Activated T-helper 2 cell treated with anti-CD3 and anti-CD28 coated beads, Interferon-gamma antibody, Interleukin-2, Interleukin-4, amounts not matched to agents 10 μg/mL and 5 μg/mL and 100 μg/mL, durations not matched to agents 14 hours and 24 hours and 36 hours (primary cell): ENCODE results near the gene MTG2. TPM values are rescaled to one million over a fixed set of nuclear protein-coding genes. Genes with fewer than 3 reads are reported as not detected.

Source experiments
- DNase-seq: peaks from one replicate; pipeline ENCODE4 v3.0.0; 2021; ENCODE audit warnings: low spot score
- H3K27ac Mint-ChIP-seq: one replicate; pipeline ENCODE4 v1.8.0; 2021; ENCODE audit warnings: mixed read lengths
- H3K27me3 Mint-ChIP-seq: one replicate; pipeline ENCODE4 v1.8.0; 2021; ENCODE audit warnings: low read depth, mixed read lengths
- H3K36me3 Mint-ChIP-seq: one replicate; pipeline ENCODE4 v1.8.0; 2021; ENCODE audit warnings: low read depth, mixed read lengths
- H3K4me1 Mint-ChIP-seq: one replicate; pipeline ENCODE4 v1.8.0; 2021; ENCODE audit warnings: low read depth, mixed read lengths
- H3K4me3 Mint-ChIP-seq: one replicate; pipeline ENCODE4 v1.8.0; 2021; ENCODE audit warnings: low read depth, mild to moderate bottlenecking, moderate library complexity, mixed read lengths
- H3K9me3 Mint-ChIP-seq: one replicate; pipeline ENCODE4 v1.8.0; 2021; ENCODE audit warnings: mixed read lengths
- intact Hi-C: fragments of 100-400 bp; cut with micrococcal nuclease; formaldehyde crosslinking; loops from one replicate; pipeline ENCODE4 v1.15.1; 2023
- total RNA-seq: library from RNA; stranded (reverse); gene quantifications from 2 replicates; pipeline ENCODE4 v1.2.3, GENCODE V29; 2022

The MTG2 gene
- total RNA-seq, 1 donor from 2014 or later = 40.2 TPM

DNA sequence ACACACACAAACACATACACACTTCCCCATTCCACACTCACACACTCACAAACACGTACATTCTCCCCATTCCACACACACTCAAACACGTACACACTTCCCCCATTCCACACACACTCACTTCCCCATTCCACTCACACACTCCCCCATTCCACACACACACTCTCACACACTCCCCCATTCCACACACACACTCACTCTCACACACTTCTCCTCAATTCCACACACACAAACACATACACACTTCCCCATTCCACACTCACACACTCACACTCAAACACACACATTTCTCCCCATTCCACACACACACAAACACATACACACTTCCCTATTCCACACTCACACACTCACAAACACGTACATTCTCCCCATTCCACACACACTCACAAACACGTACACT, 46.8 kb downstream of the MTG2 start:
- intact Hi-C loops = no loop called here
- H3K27me3 Mint-ChIP-seq = no peaks in the 10 kb centered on the region
- H3K4me1 Mint-ChIP-seq = no peaks in the 10 kb centered on the region
- H3K9me3 Mint-ChIP-seq = no peaks in the 10 kb centered on the region
- DNase-seq = no peak
- H3K27ac Mint-ChIP-seq = no peak overlapping the region
- no peak overlapping the region for H3K4me3 Mint-ChIP-seq
- H3K36me3 Mint-ChIP-seq = no peaks in the 10 kb centered on the region

DNA sequence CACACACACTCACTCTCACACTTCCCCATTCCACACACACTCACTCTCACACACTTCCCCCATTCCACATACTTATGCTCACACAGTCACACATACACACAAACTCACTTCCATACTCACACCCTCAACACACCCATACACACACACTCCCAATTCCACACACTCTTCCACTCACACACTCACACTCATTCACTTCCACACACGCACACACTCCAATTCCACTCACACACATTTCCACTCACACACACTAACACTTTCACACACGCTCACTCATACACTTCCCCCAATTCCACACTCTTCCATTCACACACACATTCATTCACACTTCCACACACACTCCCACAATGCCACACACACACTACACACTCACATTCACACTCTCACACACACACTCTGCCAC, 47.4 kb downstream of the MTG2 start:
- DNase-seq = no peak
- no peak overlapping the region for H3K4me3 Mint-ChIP-seq
- H3K27me3 Mint-ChIP-seq = no peaks in the 10 kb centered on the region
- no peaks in the 10 kb centered on the region for H3K36me3 Mint-ChIP-seq
- intact Hi-C loops = no loop called here
- H3K9me3 Mint-ChIP-seq = no peaks in the 10 kb centered on the region
- no peaks in the 10 kb centered on the region for H3K4me1 Mint-ChIP-seq
- H3K27ac Mint-ChIP-seq = no peak overlapping the region

DNA sequence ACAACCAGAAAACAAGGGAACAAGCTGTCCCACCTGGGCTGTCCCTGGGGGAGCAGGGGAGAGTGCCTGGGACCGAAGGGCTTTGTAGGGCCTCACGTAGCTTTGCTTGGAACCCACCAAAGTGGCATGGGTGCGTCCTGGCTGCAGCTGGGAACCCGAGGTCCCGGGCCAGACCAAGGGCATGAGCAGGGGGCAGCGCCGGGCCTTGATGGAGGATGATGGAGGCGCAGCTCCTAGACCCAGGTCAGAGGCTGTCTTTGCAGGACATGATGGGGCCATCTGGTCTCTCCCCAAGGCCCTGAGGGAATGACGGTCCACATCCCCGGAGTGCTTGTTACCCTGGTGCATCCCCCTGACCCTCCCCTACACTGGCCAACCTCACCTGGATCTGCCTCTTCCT, 47.9 kb downstream of the MTG2 start:
- intact Hi-C loops = no loop called here

DNA sequence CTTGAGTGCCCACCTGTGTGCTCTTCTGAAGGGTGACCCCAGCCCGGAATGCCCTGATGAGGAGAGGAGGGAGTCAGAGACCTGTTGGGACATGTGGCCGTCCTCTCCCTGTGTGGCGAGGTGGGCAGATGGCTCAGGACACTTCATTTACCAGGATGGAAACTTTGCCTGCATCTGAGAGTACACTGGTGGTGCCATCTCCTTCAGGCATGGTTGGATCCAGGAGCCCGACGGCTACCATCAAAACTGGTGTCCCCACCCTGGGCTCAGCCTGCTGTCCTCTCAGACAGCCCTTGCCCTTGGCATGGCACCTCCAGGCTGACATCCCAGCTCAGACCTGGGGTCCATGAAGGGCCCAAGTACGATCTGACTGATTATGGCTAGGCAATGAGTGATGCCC, 48.5 kb downstream of the MTG2 start:
- no peaks in the 10 kb centered on the region for H3K36me3 Mint-ChIP-seq
- DNase-seq = no peak
- intact Hi-C loops = no loop called here
- no peaks in the 10 kb centered on the region for H3K4me1 Mint-ChIP-seq
- no peak overlapping the region for H3K27ac Mint-ChIP-seq
- H3K9me3 Mint-ChIP-seq = no peaks in the 10 kb centered on the region
- no peak overlapping the region for H3K4me3 Mint-ChIP-seq
- H3K27me3 Mint-ChIP-seq = no peaks in the 10 kb centered on the region

More for the DNA sequence above, 47.9 kb downstream of the MTG2 start:
- Mint-ChIP-seq H3K27ac (no peak overlapping the region), H3K9me3 (no peaks in the 10 kb centered on the region), H3K36me3 (no peaks in the 10 kb centered on the region), H3K27me3 (no peaks in the 10 kb centered on the region), H3K4me3 (no peak overlapping the region), H3K4me1 (no peaks in the 10 kb centered on the region)
- no peak for DNase-seq

DNA sequence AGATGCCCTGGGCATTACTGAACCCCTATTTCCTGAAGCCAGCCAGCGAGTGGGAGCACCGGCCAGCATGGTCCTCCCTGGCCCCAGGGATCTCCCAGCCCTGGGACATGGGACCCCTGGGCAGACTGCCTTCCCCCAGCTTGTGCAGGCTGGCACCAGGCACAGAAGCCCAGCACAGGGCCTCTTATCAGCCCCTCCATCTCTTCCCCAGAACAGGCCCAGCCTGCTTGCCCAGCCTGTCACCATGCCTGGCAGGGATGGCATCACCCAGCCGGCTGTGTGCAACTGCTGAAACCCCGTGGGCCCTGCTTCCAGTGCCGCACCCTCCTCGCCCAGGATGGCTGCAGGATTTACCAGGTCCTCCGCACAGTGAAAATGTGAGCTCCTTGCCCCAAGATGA, 49.4 kb downstream of the MTG2 start:
- DNase-seq = no peak
- Mint-ChIP-seq H3K27ac (no peak overlapping the region), H3K9me3 (no peaks in the 10 kb centered on the region), H3K4me3 (no peak overlapping the region), H3K36me3 (no peaks in the 10 kb centered on the region), H3K27me3 (no peaks in the 10 kb centered on the region), H3K4me1 (no peaks in the 10 kb centered on the region)
- intact Hi-C loops = no loop called here

DNA sequence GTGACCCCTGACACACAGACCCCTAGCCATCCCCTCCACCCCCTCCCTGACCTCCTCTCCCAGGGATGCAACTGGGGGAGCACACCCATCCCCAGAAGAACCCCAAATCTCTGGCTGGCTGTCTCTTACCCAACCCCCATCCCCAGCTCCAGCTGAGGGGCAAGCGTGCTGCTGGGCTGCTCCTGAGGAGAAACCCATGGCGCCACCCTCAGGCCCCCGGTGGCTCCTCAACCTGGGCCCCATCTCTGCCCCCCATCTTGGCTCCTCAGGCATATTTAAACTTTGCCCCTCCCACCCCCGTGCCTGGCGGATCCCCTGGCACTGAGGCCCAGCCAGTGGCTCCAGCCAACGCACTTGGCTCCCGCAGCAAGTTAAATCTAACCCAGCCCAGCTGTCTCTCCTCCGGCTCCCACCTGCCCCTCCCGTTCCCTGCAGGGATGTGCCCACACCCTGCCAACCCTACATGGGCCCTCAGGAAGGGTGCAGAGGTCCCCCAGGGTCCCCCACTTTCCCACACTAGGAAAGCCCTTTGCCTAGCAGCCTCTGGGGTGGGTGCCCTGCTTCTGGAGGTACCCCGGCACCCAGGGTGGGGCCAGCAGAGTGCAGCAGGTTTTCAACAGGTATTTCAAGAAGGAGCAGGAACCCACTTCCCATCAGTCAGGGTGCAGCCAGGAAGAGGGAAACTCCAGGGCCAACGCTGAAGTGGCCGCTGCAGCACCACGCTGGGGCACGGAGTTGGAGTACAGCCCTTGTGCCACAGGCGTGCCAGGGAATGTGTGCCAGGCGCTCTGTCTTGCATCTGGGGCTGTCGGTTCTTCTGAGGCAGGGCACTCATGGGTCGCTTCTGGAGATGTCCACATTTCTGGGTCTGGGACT, 50.2 kb downstream of the MTG2 start:
- peaks cover 5% of the 10 kb centered on the region for H3K4me1 Mint-ChIP-seq
- H3K4me3 Mint-ChIP-seq = no peak overlapping the region

DNA sequence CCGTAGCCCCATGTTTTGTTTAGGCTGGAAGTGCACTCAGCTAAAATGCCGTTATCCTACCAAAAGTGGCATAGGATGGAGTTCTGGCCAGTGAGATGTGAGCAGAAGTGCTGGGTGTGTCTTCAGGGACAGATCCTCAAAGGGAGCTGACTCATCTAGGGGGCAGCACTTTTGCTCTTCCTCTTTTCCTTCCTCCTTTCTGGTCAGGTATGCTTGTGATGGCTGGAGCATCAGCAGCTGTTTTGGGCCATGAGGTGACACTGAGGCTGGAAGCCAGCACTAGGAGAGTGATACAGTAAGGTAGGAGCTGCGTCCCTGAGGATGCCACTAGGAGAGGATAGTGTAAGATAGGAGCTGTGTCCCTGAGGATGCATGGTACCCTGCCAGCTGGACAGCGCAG, 50.9 kb downstream of the MTG2 start:
- Mint-ChIP-seq H3K4me3 (no peak overlapping the region), H3K9me3 (no peaks in the 10 kb centered on the region), H3K4me1 (peaks cover 5% of the 10 kb centered on the region), H3K27me3 (no peaks in the 10 kb centered on the region), H3K27ac (no peak overlapping the region), H3K36me3 (no peaks in the 10 kb centered on the region)
- no peak for DNase-seq
- intact Hi-C loops = no loop called here

More for the DNA sequence above, 50.2 kb downstream of the MTG2 start:
- no peaks in the 10 kb centered on the region for H3K27me3 Mint-ChIP-seq
- no peak for DNase-seq
- no peaks in the 10 kb centered on the region for H3K36me3 Mint-ChIP-seq
- intact Hi-C loops = no loop called here
- no peak overlapping the region for H3K27ac Mint-ChIP-seq
- no peaks in the 10 kb centered on the region for H3K9me3 Mint-ChIP-seq

DNA sequence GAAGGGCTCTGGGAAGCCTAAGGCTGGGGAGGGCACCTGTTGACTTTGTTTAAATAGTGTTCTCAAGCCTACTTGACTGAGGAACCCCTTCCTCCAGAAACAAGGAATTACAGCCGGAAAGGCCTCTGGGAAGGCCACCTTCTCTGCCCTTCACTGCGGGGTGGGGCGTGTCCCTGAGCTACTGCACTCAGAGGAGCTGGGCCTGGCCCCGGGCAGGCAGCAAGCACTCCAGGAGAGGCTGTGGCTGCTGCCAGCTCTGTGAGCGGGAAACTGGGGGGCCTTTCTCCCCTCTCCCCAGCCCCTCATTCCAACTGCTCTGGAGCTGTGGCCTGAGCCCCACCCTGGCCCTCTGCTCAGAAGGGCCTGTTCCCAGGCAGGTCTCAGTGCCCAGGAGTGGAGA, 51.5 kb downstream of the MTG2 start:
- DNase-seq = no peak
- Mint-ChIP-seq H3K36me3 (no peaks in the 10 kb centered on the region), H3K4me3 (no peak overlapping the region), H3K27me3 (no peaks in the 10 kb centered on the region), H3K27ac (no peak overlapping the region), H3K4me1 (peaks cover 8% of the 10 kb centered on the region), H3K9me3 (no peaks in the 10 kb centered on the region)
- intact Hi-C loops = no loop called here

DNA sequence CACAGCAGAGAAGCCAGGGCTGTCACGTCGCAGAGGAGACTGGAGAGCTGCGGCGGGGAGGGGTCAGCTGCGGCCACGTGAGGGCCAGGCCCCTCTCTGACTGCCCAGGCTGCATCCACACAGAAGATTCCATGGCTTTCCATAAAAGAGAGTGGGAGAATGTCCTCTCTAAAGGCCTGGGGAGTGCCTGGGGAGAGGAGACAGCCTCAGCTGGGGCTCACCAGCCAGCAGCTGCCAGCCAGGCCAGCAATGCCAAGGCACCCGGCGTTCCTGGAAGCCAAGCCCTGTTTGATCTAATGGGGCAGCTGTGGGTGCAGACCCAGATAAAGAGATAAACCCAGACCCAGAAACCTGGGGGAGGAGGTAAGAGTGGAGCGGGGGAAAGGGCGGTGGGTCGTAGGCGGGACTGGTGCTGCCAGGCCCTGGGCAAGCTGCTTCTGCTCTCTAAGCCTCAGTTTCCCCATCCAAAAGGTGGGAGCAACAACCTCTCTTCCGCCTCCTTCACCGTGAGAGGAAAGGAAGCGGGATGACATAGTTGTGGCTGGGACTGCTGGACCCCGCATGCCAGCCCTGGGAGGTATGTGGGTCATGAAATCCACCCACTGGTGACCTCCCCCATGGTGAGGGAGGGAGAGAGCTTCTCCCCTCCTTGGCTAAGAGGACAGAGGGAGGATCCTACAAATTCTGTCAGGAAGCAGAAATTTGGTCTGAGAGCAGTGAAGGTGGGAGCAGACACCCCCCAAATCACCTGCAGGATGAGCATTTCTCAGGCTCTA, 52.4 kb downstream of the MTG2 start:
- no peaks in the 10 kb centered on the region for H3K9me3 Mint-ChIP-seq
- no peak overlapping the region for H3K27ac Mint-ChIP-seq

DNA sequence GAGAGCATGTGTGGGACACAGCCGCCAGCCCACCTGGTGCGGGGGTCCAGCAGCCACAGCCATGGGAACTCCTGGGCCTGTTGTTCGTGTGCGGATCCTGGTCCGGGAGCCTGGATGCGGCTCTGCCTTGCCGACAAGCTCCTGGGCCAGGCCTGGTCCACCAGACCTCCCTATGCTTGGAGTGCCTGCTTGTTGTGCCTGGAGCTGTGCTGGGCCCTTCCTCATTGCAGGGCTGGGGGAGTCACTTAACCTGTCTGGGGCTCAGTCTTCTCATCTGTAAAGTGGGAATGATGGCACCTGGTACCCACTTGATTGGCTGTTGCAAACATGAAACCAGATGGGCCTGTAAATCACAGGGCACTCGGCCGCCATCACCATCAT, 52.9 kb downstream of the MTG2 start:
- Mint-ChIP-seq H3K9me3 (no peaks in the 10 kb centered on the region), H3K27ac (no peak overlapping the region), H3K36me3 (peaks cover 4% of the 10 kb centered on the region), H3K27me3 (no peaks in the 10 kb centered on the region), H3K4me3 (no peak overlapping the region), H3K4me1 (peaks cover 15% of the 10 kb centered on the region)
- DNase-seq = no peak
- intact Hi-C loops = loop anchor here (5.0 kb wide), 1 partner anchor 152 kb away; the partner anchor contains the start of gene RPS21

More for the DNA sequence above, 52.4 kb downstream of the MTG2 start:
- Mint-ChIP-seq H3K4me3 (no peak overlapping the region), H3K36me3 (peaks cover 2% of the 10 kb centered on the region), H3K4me1 (peaks cover 13% of the 10 kb centered on the region), H3K27me3 (no peaks in the 10 kb centered on the region)
- intact Hi-C loops = loop anchor here (5.0 kb wide), 1 partner anchor 152 kb away; the partner anchor contains the start of gene RPS21
- no peak for DNase-seq

DNA sequence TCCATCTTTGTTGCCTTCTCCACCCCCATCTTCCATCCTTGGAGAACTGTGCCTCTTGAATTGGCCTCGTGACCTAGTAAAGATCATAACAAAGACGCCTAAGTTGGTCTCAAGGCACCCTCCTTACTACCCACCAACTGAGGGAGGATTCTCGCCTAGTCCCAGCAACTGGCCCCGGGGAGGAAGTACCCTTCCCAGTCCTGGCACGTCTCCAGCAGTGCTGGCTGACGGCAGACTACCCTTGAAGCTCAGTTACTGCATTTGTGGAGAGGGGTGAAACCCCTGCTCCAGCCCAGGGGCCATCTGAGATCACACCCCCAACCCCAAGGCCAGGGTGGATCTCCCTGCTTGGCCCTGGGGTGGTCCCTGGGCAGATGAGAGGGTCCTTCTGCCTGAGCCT, 53.4 kb downstream of the MTG2 start:
- H3K9me3 Mint-ChIP-seq = no peaks in the 10 kb centered on the region
- peaks cover 4% of the 10 kb centered on the region for H3K36me3 Mint-ChIP-seq
- no peaks in the 10 kb centered on the region for H3K27me3 Mint-ChIP-seq
- no peak for DNase-seq
- H3K4me1 Mint-ChIP-seq = peaks cover 15% of the 10 kb centered on the region
- H3K27ac Mint-ChIP-seq = no peak overlapping the region
- intact Hi-C loops = loop anchor here (5.0 kb wide), 1 partner anchor 151 kb away; the partner anchor contains the start of gene RPS21
- H3K4me3 Mint-ChIP-seq = no peak overlapping the region

DNA sequence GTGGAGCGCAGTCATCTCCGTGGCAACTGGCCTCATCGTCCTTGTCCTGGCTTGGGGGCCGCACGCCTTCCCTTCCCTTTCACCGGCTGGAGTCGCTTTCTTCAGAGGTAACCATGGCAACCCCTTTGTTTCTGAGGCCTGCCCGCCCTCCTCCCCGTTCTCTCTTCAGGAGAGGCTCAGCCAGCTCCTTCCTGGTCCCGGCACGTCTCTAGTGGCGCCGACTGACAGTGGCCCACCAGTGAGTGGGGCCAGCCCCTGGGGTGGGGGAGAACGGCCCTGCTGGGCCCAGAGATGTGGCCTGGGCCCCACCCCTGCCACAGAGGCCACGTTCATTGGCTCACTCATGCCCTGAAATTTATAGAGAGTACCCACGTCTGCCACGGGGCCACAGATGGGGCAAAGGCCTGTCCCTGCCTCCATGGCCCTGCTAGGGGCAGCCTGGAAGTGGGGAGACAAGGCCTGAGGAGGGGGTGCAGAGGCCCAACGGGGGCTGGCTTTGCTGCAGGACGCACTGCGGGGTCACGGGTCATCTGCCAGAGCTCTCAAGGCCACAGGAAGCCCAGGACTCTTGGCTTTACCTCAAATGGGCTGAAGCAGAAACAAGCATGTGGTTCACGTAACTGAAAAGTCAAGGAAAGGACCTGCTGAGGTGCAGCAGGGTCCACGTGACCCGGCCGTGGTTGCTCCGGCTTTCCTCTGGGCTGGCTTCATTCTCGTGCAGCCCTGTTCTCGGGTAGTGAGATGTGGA, 54.1 kb downstream of the MTG2 start:
- Mint-ChIP-seq H3K9me3 (no peaks in the 10 kb centered on the region), H3K4me3 (no peak overlapping the region), H3K27me3 (no peaks in the 10 kb centered on the region), H3K4me1 (peaks cover 17% of the 10 kb centered on the region), H3K27ac (no peak overlapping the region), H3K36me3 (peaks cover 8% of the 10 kb centered on the region)
- intact Hi-C loops = loop anchor here (5.0 kb wide), 1 partner anchor 150 kb away; the partner anchor contains the start of gene RPS21
- no peak for DNase-seq
